Lung (tissue), 12 donors: ENCODE data around the gene SACM1L. TPM values are rescaled to one million over a fixed set of nuclear protein-coding genes. Genes with fewer than 3 reads are reported as not detected.

Experiments
- ATAC-seq: fragments of 200-7000 bp; cut with Tn5 transposase; one replicate; pipeline ENCODE4 v1.9.1; 2020; ENCODE audit warnings: moderate number of reproducible peaks; ENCODE audit not compliant: insufficient read depth, low FRiP score
- DNase-seq, 3 donors: peaks; one replicate each; pipeline ENCODE4 v3.0.0-alpha.2; 2013 to 2017
- H3K27ac ChIP-seq, 2 donors: one replicate each; pipeline ENCODE4 v1.5.1; 2013; ENCODE audit warnings: mild to moderate bottlenecking in 2 of 2, moderate library complexity in 2 of 2, control low read depth in 1 of 2, inconsistent platforms in 1 of 2, low read depth in 1 of 2, low read length in 1 of 2
- H3K27me3 ChIP-seq, 3 donors: one replicate each; pipeline ENCODE4 v1.5.1; 2013; ENCODE audit warnings: low read length in 2 of 3; ENCODE audit not compliant: control insufficient read depth in 3 of 3, insufficient read depth in 3 of 3
- H3K36me3 ChIP-seq, 4 donors: one replicate each; pipeline ENCODE4 v1.5.1; 2013; ENCODE audit warnings: low read length in 4 of 4, mild to moderate bottlenecking in 1 of 4, moderate library complexity in 1 of 4; ENCODE audit not compliant: control insufficient read depth in 4 of 4, insufficient read depth in 4 of 4
- H3K4me1 ChIP-seq, 5 donors: one replicate each; pipeline ENCODE4 v1.5.1; 2013; ENCODE audit warnings: low read length in 5 of 5, mild to moderate bottlenecking in 2 of 5, moderate library complexity in 1 of 5; ENCODE audit not compliant: control insufficient read depth in 5 of 5, insufficient read depth in 5 of 5
- H3K4me3 ChIP-seq: one replicate; pipeline ENCODE4 v1.5.1; 2013; ENCODE audit warnings: mild to moderate bottlenecking, control low read depth, moderate library complexity
- H3K9ac ChIP-seq, 2 donors: one replicate each; pipeline ENCODE4 v1.5.1; 2013; ENCODE audit warnings: low read length in 2 of 2, control low read depth in 1 of 2; ENCODE audit not compliant: insufficient read depth in 1 of 2
- H3K9me3 ChIP-seq, 4 donors: one replicate each; pipeline ENCODE4 v1.5.1; 2013; ENCODE audit warnings: low read length in 3 of 4, mild to moderate bottlenecking in 1 of 4, moderate library complexity in 1 of 4; ENCODE audit not compliant: control insufficient read depth in 4 of 4, insufficient read depth in 3 of 4
- WGBS, 2 donors: extraction: QIAGEN DNeasy Blood & Tissue Kit; methylation state at CpG; one replicate each; pipeline ENCODE4 v1.1.7; 2013; 5-methylcytosine and 5-hydroxymethylcytosine counted together
- polyA plus RNA-seq, 2 donors: library from polyadenylated mRNA; stranded (reverse); fragments of 200-250 nt; gene quantifications; one replicate each; pipeline ENCODE4 v1.2.1, GENCODE V29; 2013
- total RNA-seq, 2 donors: library from RNA; depleted of rRNA in 1 of 2; stranded (reverse); fragments of >200 nt in 1 of 2; gene quantifications; one replicate each; pipeline ENCODE4 v1.2.1, GENCODE V29; 2014 to 2021
- TF ChIP-seq, protein P1 (sequence below): IDR thresholded peaks from 2 replicates; pipeline ENCODE4 v1.5.1; 2012; ENCODE audit warnings: mild to moderate bottlenecking; ENCODE audit errors: control extremely low read depth, extremely low read depth
- donor health status: control.
- donor health status: control.
- donor health status: Bipolar disorder and iron deficiency.
- donor health status: healthy.
- donor health status: DM: yes; HTN: yes; CAD: no.

Gene SACM1L
- total and polyA plus RNA-seq, 4 donors, result 23.3 to 117 (median 43.8) TPM

DNA sequence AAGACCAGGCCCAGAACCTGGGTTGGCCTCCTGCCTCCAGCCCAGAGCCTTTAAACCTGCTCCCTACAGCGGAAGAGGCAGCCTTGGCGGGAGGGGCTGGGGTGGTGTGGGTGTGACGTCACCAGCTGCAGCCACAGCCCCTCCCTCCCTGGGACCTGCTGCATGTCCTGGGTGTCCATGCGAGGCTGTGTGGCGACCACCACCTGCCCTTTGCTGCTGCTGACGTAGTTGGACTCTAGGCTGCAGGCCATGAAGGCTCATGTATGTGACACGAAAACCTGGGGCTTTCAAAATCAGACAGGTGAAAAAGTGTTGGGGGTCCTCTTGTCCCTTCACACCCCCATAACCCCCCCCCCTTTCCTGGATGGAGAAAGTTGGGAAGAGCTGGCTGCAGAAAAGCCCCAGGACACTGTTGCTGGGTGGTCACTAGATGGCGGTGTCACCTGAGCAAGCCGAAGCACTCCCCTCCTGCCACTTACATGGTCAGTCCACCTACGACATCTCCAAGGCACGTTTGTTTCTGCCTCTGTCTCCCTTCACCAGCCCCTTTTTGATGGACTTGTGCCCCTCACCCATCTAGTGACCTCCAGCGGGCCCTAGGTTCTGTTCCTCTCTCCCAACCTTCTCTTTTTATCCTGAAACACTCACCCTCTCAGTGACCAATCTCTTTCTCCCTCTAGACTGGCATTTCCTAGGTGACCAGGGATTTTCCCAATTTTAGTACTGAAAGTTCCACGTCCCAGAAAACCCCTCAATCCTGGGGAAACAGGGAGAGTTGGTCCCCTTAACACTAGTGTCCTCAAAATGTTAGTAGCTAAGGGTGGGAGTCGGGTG lies 71.9 kb downstream of the SACM1L start:
- TF ChIP-seq, protein P1, sequence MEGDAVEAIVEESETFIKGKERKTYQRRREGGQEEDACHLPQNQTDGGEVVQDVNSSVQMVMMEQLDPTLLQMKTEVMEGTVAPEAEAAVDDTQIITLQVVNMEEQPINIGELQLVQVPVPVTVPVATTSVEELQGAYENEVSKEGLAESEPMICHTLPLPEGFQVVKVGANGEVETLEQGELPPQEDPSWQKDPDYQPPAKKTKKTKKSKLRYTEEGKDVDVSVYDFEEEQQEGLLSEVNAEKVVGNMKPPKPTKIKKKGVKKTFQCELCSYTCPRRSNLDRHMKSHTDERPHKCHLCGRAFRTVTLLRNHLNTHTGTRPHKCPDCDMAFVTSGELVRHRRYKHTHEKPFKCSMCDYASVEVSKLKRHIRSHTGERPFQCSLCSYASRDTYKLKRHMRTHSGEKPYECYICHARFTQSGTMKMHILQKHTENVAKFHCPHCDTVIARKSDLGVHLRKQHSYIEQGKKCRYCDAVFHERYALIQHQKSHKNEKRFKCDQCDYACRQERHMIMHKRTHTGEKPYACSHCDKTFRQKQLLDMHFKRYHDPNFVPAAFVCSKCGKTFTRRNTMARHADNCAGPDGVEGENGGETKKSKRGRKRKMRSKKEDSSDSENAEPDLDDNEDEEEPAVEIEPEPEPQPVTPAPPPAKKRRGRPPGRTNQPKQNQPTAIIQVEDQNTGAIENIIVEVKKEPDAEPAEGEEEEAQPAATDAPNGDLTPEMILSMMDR, result peak; percentile 47
- Histone ChIP-seq H3K27me3 (peaks cover 0 to 3% (median 0%) of the 10 kb centered on the region in 3 donors), H3K4me3 (no peak overlapping the region), H3K9me3 (no peaks in the 10 kb centered on the region), H3K9ac (no peak overlapping the region), H3K36me3 (no peaks in the 10 kb centered on the region), H3K27ac (no peak overlapping the region), H3K4me1 (no peaks in the 10 kb centered on the region)
- peak; percentile 61 to 76 (median 63) for DNase-seq
- peak; percentile 92 for ATAC-seq
- WGBS, 2 donors, result 40 to 42% methylated on average over 14 of the region's 14 CpGs

DNA sequence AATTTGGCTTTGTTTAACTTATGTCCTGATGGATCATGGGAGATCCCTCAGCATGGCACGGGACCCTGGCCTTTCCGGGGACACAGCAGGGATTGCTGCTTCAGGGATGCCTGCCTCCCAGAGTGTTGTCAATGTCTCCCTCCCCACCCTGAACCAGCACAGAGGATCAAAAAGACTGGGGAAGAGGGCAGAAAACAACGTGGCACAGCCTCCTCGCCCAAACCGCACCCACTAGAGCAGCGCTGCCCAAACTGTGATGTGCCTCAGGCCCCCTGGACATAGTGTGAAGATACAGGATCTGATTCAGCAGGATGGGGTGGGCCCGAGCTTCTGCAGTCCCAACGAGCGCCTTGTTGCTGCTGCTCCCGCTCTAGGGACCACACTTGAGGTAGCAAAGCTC lies 72.6 kb downstream of the SACM1L start:
- no peaks in the 10 kb centered on the region for H3K4me1 ChIP-seq
- H3K9me3 ChIP-seq, result peaks cover 0 to 1% (median 0%) of the 10 kb centered on the region in 4 donors
- TF ChIP-seq, protein P1, result no peak
- peaks cover 0 to 3% (median 0%) of the 10 kb centered on the region in 3 donors for H3K27me3 ChIP-seq
- ATAC-seq (no peak), DNase-seq (no peak)
- no peak overlapping the region for H3K9ac ChIP-seq
- H3K36me3 ChIP-seq, result no peaks in the 10 kb centered on the region
- H3K27ac ChIP-seq, result no peak overlapping the region
- no peak overlapping the region for H3K4me3 ChIP-seq
- 87 to 89% methylated on average over 10 of the region's 10 CpGs for WGBS, 2 donors

DNA sequence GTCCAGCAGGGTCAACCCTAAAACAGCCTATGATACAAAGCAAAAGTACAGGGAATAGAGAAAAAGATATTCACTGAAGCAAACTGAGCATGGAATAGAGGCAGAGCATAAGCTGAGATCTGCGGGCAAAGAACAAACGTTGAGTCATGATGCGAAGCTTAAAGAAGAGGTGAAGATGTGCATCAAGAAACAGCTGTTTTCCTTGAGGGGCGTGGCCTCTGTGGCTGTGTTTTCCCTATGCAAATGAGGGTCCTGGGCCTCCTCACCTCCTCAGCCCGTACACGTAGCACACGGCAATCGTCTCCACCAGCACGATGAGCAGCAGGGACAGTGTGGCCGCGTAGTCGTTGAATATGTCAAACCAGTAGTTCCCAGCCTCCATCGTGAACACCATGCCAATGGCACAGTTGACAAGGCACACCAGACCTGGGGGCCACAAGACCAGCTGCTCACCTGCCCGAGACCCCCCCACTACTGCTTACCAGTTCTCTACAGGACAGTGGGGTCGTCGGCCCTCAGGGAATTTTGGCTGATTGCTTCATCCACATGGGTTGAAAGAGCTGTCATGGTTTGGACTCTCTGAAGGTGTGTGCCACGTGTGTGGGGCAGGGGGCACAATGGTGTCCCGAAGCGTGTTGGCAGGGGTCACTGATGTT lies 73.6 kb downstream of the SACM1L start:
- 90 to 91% methylated on average over 19 of the region's 19 CpGs for WGBS, 2 donors
- Histone ChIP-seq H3K9me3 (peaks cover 0 to 4% (median 0%) of the 10 kb centered on the region in 4 donors), H3K4me3 (no peak overlapping the region), H3K27ac (no peak overlapping the region), H3K36me3 (no peaks in the 10 kb centered on the region), H3K27me3 (peaks cover 0 to 3% (median 0%) of the 10 kb centered on the region in 3 donors), H3K9ac (no peak overlapping the region), H3K4me1 (no peaks in the 10 kb centered on the region)
- ATAC-seq, result no peak
- DNase-seq, result no peak
- TF ChIP-seq, protein P1, result no peak
